ENCODE results near the gene GMEB1. TPM values are rescaled to one million over a fixed set of nuclear protein-coding genes. Genes with fewer than 3 reads are reported as not detected.
"Not testable (repeated sequence)": the region's sequence is repeated elsewhere in the genome, so short reads cannot be mapped to it uniquely, and the experiment has no call there.

Gene GMEB1
- total RNA-seq, 4 donors from 2014 or later: 6.2 to 12.0 (median 9.2) TPM

DNA sequence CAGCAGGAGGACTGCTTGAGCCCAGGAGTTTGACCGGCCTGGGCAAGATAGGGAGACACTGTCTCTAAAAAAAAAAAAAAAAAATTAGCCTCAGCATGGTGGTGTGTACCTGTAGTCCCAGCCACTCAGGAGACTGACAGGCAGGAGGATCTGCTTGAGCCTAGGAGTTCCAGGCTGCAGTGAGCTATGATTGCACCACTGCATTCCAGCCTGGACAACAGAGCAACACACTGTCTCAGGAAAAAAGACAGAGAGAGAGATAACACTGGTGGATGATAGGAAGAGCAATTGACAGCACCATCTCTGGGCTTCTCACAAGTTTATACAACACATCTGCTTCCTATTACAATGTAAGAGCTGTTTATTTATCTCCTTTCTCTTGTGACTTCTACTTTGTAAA lies 22.5 kb upstream of the GMEB1 start:
- Histone ChIP-seq H3K4me3 (no peak overlapping the region), H3K36me3 (no peaks in the 10 kb centered on the region), H3K27ac (peak overlapping the region; percentile 90 to 96 (median 94)), H3K27me3 (no peaks in the 10 kb centered on the region), H3K4me1 (peaks cover 26 to 40% of the 10 kb centered on the region in 2 donors), H3K9me3 (no peaks in the 10 kb centered on the region)
- in situ Hi-C loops (cut with MboI; ENCODE audit: low sequenced_read_pairs in 4 of 4) (loop anchor here in 3 of 4 donors (10.0 to 25.0 kb wide), 3 partner anchors 89 to 241 kb away; partner anchors contain the start of gene YTHDF2 (in 1 of the 3)), intact Hi-C loops (cut with DNase I; ENCODE audit: low total_unique reads) (loop anchor here (5.0 kb wide), 1 partner anchor 399 kb away; no protein-coding TSS in a partner anchor)
- ATAC-seq (no peak), DNase-seq (peak in 1 of 2 donors; percentile 60)
- TF ChIP-seq CTCF (IDR thresholded peaks at IDR 0.05 in 4 of 5, conservative IDR thresholded peaks at IDR 0.05 in 1 of 5) (no peak), POLR2A (IDR thresholded peaks at IDR 0.05) (no peak)

- intact Hi-C loops (cut with DNase I; ENCODE audit: low total_unique reads) (loop anchor here (1.0 to 5.0 kb wide), 2 partner anchors 20 to 401 kb away; partner anchors contain the start of gene GMEB1), in situ Hi-C loops (cut with MboI; ENCODE audit: low sequenced_read_pairs in 4 of 4) (loop anchor here in 3 of 4 donors (10.0 to 25.0 kb wide), 3 partner anchors 87 to 239 kb away; partner anchors contain the start of gene YTHDF2 (in 1 of the 3))
- ATAC-seq (peak; percentile 79 to 90), DNase-seq (peak; percentile 88 to 95)
- H3K36me3 ChIP-seq: no peaks in the 10 kb centered on the region
- TF ChIP-seq POLR2A (IDR thresholded peaks at IDR 0.05): no peak
- no peak for TF ChIP-seq CTCF (IDR thresholded peaks at IDR 0.05 in 4 of 5, conservative IDR thresholded peaks at IDR 0.05 in 1 of 5)
- peak overlapping the region; percentile 48 to 60 (median 56) for H3K4me3 ChIP-seq
- peak overlapping the region; percentile 90 to 96 (median 94) for H3K27ac ChIP-seq
- H3K9me3 ChIP-seq: no peaks in the 10 kb centered on the region
- peaks cover 18 to 29% of the 10 kb centered on the region in 2 donors for H3K4me1 ChIP-seq
- H3K27me3 ChIP-seq: no peaks in the 10 kb centered on the region
These were observed 20.5 kb upstream of the GMEB1 start for GRCh38 chr1:28648008-28648473.

GRCh38 chr1:28648474-28649198 lies 19.9 kb upstream of the GMEB1 start, which contains the start of gene RNU11:
TSS of gene RNU11 (plus strand) at chr1:28648600.
- H3K4me3 ChIP-seq: peak within 1 kb of the TSS; percentile 53 to 60 (median 56)
- no peaks in the 10 kb centered on the region for H3K9me3 ChIP-seq
- DNase-seq: peak; percentile 85 to 92
- intact Hi-C loops (cut with DNase I; ENCODE audit: low total_unique reads): loop anchor here (1.0 to 5.0 kb wide), 2 partner anchors 20 to 401 kb away; partner anchors contain the start of gene GMEB1
- H3K36me3 ChIP-seq: no peaks in the 10 kb centered on the region
- H3K4me1 ChIP-seq: peaks cover 18 to 29% of the 10 kb centered on the region in 2 donors
- H3K27me3 ChIP-seq: no peaks in the 10 kb centered on the region
- TF ChIP-seq POLR2A (IDR thresholded peaks at IDR 0.05): peak; percentile 99 to 100
- peak in 1 of 5 experiments; percentile 7 for TF ChIP-seq CTCF (IDR thresholded peaks at IDR 0.05 in 4 of 5, conservative IDR thresholded peaks at IDR 0.05 in 1 of 5)
- in situ Hi-C loops (cut with MboI; ENCODE audit: low sequenced_read_pairs in 4 of 4): loop anchor here in 3 of 4 donors (10.0 to 25.0 kb wide), 3 partner anchors 86 to 239 kb away; partner anchors contain the start of gene YTHDF2 (in 1 of the 3)
- peak; percentile 83 to 84 for ATAC-seq
- H3K27ac ChIP-seq: peak within 1 kb of the TSS; percentile 90 to 96 (median 94)

DNA sequence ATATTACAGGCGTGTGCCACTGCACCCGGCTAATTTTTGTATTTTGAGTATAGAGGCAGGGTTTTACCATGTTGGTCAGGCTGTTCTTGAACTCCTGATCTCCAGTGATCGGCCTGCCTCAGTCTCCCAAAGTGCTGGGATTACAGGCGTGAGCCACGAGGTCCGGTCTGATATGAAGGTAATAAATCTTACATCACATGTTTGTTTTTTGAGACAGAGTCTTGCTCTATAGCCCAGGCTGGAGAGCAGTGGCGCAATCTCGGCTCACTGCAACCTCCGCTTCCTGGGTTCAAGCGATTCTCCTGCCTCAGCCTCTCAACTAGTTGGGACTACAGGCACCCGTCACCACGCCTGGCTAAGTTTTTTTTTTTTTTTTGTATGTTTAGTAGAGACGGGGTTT lies 15.5 kb upstream of the GMEB1 start:
- H3K36me3 ChIP-seq; in situ Hi-C loops (cut with MboI; ENCODE audit: low sequenced_read_pairs in 4 of 4); H3K27ac ChIP-seq; DNase-seq; H3K9me3 ChIP-seq; H3K4me1 ChIP-seq; H3K4me3 ChIP-seq; ATAC-seq; H3K27me3 ChIP-seq; intact Hi-C loops (cut with DNase I; ENCODE audit: low total_unique reads): not testable (repeated sequence)

- DNase-seq; H3K27me3 ChIP-seq; H3K4me1 ChIP-seq; H3K9me3 ChIP-seq; in situ Hi-C loops (cut with MboI; ENCODE audit: low sequenced_read_pairs in 4 of 4); ATAC-seq; H3K36me3 ChIP-seq; intact Hi-C loops (cut with DNase I; ENCODE audit: low total_unique reads); H3K4me3 ChIP-seq: not testable (repeated sequence)
- H3K27ac ChIP-seq: peak overlapping the region in 1 of 4 donors; percentile 59
These were observed 14.7 kb upstream of the GMEB1 start for GRCh38 chr1:28653870-28654269.

GRCh38 chr1:28655448-28656311 lies 12.9 kb upstream of the GMEB1 start:
- intact Hi-C loops (cut with DNase I; ENCODE audit: low total_unique reads); H3K9me3 ChIP-seq; H3K4me3 ChIP-seq; H3K4me1 ChIP-seq; in situ Hi-C loops (cut with MboI; ENCODE audit: low sequenced_read_pairs in 4 of 4); H3K27me3 ChIP-seq; H3K36me3 ChIP-seq: not testable (repeated sequence)
- DNase-seq (peak; percentile 45 to 87), ATAC-seq (peak; percentile 72 to 80)
- H3K27ac ChIP-seq: peak overlapping the region in 3 of 4 donors; percentile 29 to 59 (median 30)
